Measurements from ENCODE around the gene C1QTNF3. TPM values are rescaled to one million over a fixed set of nuclear protein-coding genes. Genes with fewer than 3 reads are reported as not detected.

The C1QTNF3 gene
- total RNA-seq, 1 experiment from 2014 or later: 2.1 TPM

DNA sequence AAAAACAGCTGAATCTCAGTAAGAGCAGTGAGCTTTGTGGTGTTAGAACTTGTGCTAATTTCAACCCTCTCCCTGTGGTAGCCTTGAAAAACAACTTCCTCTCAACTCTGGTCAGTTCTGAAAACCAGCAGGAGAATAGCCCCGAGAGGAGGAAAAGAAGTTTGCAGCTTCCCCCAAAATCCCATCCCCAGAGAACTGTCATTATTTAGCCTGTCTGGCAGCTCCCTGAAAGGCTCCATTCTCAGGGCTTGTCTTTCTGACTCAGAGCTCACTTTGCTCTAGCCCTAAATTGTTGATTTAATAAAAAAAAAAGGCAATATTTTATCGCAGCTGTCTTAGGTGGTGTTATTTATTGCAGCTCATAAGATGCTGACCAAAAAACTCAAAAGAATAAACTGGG is 47.1 kb downstream of the C1QTNF3 start (continued):
- no peak for TF ChIP-seq ZNF281 (CRISPR knock-in tag; IDR thresholded peaks at IDR 0.05)
- TF ChIP-seq MAX (CRISPR knock-in tag; IDR thresholded peaks at IDR 0.05): no peak
- no peak for TF ChIP-seq ZNF396 (CRISPR knock-in tag; IDR thresholded peaks at IDR 0.05; ENCODE audit: borderline replicate concordance)
- TF ChIP-seq, protein P1, sequence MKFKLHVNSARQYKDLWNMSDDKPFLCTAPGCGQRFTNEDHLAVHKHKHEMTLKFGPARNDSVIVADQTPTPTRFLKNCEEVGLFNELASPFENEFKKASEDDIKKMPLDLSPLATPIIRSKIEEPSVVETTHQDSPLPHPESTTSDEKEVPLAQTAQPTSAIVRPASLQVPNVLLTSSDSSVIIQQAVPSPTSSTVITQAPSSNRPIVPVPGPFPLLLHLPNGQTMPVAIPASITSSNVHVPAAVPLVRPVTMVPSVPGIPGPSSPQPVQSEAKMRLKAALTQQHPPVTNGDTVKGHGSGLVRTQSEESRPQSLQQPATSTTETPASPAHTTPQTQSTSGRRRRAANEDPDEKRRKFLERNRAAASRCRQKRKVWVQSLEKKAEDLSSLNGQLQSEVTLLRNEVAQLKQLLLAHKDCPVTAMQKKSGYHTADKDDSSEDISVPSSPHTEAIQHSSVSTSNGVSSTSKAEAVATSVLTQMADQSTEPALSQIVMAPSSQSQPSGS (CRISPR knock-in tag; IDR thresholded peaks at IDR 0.05; ENCODE audit: borderline replicate concordance, low read depth): no peak
- TF ChIP-seq, protein P2, sequence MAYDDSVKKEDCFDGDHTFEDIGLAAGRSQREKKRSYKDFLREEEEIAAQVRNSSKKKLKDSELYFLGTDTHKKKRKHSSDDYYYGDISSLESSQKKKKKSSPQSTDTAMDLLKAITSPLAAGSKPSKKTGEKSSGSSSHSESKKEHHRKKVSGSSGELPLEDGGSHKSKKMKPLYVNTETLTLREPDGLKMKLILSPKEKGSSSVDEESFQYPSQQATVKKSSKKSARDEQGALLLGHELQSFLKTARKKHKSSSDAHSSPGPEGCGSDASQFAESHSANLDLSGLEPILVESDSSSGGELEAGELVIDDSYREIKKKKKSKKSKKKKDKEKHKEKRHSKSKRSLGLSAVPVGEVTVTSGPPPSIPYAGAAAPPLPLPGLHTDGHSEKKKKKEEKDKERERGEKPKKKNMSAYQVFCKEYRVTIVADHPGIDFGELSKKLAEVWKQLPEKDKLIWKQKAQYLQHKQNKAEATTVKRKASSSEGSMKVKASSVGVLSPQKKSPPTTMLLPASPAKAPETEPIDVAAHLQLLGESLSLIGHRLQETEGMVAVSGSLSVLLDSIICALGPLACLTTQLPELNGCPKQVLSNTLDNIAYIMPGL (CRISPR knock-in tag; IDR thresholded peaks at IDR 0.05): no peak
- TF ChIP-seq, protein P3, sequence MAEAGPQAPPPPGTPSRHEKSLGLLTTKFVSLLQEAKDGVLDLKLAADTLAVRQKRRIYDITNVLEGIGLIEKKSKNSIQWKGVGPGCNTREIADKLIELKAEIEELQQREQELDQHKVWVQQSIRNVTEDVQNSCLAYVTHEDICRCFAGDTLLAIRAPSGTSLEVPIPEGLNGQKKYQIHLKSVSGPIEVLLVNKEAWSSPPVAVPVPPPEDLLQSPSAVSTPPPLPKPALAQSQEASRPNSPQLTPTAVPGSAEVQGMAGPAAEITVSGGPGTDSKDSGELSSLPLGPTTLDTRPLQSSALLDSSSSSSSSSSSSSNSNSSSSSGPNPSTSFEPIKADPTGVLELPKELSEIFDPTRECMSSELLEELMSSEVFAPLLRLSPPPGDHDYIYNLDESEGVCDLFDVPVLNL (CRISPR knock-in tag; IDR thresholded peaks at IDR 0.05; ENCODE audit: borderline replicate concordance, low read depth): no peak
- no peak for TF ChIP-seq NR3C1 (CRISPR knock-in tag; conservative IDR thresholded peaks at IDR 0.05; ENCODE audit: low read depth)
- TF ChIP-seq, protein P4, sequence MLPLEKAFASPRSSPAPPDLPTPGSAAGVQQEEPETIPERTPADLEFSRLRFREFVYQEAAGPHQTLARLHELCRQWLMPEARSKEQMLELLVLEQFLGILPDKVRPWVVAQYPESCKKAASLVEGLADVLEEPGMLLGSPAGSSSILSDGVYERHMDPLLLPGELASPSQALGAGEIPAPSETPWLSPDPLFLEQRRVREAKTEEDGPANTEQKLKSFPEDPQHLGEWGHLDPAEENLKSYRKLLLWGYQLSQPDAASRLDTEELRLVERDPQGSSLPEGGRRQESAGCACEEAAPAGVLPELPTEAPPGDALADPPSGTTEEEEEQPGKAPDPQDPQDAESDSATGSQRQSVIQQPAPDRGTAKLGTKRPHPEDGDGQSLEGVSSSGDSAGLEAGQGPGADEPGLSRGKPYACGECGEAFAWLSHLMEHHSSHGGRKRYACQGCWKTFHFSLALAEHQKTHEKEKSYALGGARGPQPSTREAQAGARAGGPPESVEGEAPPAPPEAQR (CRISPR knock-in tag; IDR thresholded peaks at IDR 0.05): no peak
- no peak for TF ChIP-seq ZNF532 (CRISPR knock-in tag; IDR thresholded peaks at IDR 0.05; ENCODE audit: borderline replicate concordance)

DNA sequence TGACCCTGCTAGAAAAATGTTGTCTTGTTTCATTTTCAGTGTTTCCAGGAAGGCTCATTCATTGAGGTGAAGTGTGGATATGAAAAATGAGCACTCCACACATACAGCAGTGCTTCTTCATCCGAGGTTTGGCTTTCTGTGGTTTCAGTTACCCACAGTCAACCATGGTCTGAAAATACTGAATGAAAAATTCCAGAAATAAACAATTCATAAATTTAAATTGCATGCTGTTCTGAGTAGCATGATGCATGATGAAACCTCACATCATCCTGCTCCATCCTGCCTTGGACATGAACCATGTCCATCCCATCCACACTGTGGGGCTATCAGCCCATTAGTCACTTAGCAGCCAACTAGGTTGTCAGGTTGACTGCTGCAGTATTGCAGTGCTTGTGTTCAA is 48.2 kb downstream of the C1QTNF3 start:
- H3K27me3 Mint-ChIP-seq (ENCODE audit: low read depth): no peaks in the 10 kb centered on the region
- POLR2A ChIA-PET: no interaction called here
- DNase-seq (ENCODE audit: low spot score) (no peak), ATAC-seq (no peak)
- H3K4me1 Mint-ChIP-seq: peaks cover 22% of the 10 kb centered on the region
- H3K4me3 Mint-ChIP-seq: no peak overlapping the region
- TF ChIP-seq GABPB1 (CRISPR knock-in tag; IDR thresholded peaks at IDR 0.05) (peak; percentile 69), CDX4 (CRISPR knock-in tag; IDR thresholded peaks at IDR 0.05; ENCODE audit: borderline replicate concordance) (no peak)
- peak overlapping the region; percentile 41; the same call in 1 of the 2 replicates for H3K27ac Mint-ChIP-seq
- CTCF ChIA-PET: no interaction called here
- peaks cover 5% of the 10 kb centered on the region for H3K36me3 Mint-ChIP-seq
- no peaks in the 10 kb centered on the region for H3K9me3 Mint-ChIP-seq

Data from WTC11 (cell line).